Stimulated activated CD4-positive, alpha-beta T cell treated with anti-CD3 and anti-CD28 coated beads, Interleukin-15, amount 100 ng/mL, for 1 hour (primary cell): ENCODE results near the gene SLC7A10.

Experiments
- DNase-seq, 2 donors: peaks; one replicate each; pipeline ENCODE4 v3.0.0-alpha.2; 2020; ENCODE audit warnings: low read depth in 1 of 2, low spot score in 1 of 2

The SLC7A10 gene

DNA sequence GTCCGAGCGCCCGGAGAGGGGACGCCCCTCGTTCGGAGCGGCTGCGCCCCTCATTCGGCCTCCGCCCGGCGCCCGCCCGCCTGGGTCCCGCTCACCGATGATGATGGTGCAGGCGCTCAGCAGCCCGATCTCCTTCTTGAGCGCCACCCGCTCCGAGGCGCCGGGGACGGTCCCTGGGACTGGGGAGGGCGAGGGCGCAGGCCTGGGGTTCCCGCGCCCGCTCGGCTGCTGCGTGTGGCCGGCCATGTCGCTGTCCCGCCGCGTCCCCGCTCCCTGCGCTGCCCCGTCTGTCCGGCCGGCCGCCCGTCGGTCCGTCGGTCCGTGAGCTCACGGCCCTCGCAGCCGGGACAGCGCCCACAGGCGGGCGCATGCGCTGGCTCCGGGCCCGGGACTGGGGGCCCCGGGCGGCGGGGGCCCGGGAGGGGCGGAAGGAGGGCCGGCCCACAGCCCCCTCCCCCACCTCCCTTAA is at the start of gene SLC7A10:
SLC7A10 (minus strand) TSS at position 393 of the 469 bp plus-strand sequence; CDS start at position 246, 147 bp downstream.
- no peak for DNase-seq

- no peak for DNase-seq
These were observed 49.3 kb upstream of the SLC7A10 start for GRCh38 chr19:33274663-33275558.

GRCh38 chr19:33273881-33274662 is 48.4 kb upstream of the SLC7A10 start:
- peak in 1 of 2 donors; percentile 31 for DNase-seq

DNA sequence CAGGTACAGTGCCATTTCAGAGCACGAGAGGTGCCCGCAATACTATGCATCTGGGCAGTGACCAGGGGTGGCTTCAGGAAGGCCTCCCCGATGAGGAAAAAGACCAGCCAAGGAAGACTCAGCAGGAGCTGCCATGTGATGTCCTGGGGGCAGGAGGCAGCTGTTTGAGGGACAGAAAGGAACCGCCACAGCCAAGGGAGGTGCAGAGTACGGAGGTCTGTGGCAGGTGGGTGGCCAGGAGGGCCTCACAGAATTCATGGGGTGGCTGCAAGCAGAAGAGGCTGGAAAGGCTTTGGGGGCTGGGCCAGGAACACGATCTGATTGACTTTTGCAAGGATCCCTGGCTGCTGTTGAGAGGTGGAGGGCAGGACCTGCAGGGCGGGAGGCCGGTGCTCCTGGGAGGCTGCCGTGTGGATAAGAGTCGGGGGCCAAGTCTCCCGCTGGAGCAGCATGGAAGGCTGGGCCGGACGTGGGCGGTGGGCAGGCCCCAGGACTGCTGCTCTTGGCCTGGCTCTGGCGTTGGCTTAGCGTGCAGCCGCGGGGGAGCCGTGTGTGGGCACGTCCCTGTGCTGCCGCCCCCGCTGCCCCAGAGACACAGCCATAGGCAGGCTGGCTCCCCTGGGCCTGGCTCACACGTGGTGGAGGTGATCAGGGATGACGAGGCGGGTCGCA is 47.6 kb upstream of the SLC7A10 start:
- DNase-seq = no peak

DNA sequence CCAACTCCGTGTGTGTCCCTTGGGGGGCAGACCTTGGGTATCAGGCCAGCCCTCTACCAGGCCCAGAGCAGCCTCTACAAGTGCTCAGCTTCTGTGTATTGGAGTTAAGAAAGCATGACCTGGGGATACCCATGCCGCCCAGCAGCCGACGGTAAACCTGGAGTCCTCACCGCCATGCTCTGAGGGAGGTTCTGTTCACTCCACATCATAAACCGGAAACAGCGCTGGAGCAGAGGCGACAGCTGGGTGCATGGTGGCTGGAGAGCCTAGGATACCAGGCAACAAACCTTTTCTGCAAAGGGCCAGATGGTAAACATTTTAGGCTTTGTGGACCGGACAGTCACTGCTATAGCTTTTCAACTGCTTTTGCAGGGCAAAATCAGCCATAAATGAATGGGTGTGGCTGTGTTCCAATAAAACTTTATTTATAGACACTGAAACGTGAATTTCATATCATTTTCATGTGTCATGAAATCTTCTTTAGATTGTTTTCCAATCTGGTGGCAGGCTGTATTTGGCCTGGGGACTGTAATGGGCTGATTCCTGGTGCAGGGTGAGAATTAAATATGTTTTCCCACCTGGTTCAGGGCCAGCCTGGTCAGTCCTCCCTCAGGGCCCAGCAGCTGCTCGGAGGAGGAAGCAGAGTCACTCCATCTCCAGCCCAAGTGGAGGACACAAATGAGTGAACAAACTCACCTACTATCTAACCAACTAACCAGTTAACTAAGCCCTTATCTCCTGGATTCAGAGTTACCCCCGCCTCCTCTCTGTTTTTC is 45.8 kb upstream of the SLC7A10 start:
- DNase-seq = no peak

- DNase-seq = no peak
These were observed 45.1 kb upstream of the SLC7A10 start for GRCh38 chr19:33270769-33271168.

GRCh38 chr19:33269016-33269415 is 43.4 kb upstream of the SLC7A10 start:
- DNase-seq = no peak

DNA sequence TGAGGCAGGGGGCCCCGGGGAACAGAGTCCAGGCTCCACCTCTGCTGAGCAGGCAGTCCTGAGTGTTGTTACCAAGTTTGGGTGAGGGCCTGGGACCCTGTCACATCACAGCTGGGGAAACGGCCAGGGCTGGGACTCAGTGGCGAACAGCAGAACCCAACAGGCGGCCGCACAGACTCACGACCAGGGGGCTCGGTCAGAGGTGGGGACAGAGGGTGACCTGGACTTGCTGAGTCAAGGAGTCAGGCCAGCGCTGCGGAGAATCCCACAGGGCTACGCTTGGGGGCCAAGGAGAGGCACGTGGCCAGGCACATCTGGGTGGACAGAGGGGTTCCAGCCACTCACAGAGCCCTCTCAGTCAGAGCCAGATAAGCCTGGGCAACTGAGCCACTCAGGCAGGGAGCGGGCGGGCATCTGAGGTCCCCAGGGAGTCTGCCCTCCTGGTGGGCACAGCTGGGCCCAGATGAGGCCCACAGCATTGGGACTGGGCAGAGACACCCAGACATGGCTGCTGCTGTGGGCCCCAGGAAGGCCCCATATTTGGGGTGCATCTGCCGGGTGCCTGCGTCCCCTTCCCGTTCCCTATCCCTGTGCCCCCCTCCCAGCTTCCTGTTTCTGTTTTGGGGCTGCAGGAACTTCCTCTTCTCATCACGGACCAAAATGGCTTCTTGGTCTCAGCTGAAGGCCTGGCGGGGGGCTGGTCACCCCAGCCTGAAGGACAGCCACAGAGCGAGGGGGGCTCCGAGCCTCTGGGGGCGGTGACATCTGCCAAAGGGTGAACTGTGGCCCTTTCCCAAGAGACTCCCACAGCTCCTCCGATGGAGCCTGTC is 42.7 kb upstream of the SLC7A10 start:
- no peak for DNase-seq

DNA sequence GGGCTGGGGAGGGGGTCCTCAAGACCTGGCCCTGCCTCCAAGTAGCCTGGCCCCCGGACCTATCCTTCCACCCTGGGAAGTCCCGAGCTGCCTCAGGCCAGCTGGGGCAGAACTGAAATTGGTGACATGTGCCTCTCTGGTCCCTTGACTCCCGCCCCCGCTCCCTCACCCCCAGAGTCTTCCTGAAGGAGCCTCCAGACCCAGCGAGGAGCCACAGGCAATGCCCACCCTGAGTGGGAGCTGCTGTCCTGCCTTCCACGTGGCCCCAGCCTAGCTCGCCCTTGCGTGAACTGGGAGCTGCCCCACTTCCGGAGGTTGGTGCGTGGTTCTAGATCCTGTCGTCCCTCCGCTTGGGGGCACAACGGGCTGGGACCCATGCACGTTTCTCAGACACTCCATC is 42.1 kb upstream of the SLC7A10 start:
- DNase-seq = no peak

DNA sequence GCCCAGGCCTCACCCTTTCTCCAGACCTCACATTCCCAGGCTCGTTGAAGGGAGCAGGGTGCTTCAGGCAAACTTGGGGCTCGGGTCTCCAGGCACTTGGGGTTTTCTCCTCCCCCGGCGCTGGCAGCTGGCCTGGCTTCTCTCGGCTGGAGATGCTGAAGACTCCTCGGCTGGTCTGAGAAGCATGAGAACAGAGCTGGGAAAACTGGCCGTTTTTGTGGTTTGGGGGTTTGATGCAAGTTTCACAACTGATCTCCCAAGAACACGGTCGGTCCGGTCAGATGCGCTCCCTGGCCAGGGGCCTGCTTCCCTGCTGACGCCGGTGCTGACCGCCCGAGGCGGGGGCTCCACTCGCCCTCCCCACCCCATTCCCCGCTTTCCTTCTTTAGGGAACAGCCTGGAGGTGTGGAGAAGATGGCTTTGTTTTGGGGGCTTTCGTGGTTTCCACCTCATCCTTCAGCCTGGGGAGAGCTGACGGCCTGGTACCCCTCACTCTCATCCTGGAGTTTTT is 41.4 kb upstream of the SLC7A10 start:
- no peak for DNase-seq

DNA sequence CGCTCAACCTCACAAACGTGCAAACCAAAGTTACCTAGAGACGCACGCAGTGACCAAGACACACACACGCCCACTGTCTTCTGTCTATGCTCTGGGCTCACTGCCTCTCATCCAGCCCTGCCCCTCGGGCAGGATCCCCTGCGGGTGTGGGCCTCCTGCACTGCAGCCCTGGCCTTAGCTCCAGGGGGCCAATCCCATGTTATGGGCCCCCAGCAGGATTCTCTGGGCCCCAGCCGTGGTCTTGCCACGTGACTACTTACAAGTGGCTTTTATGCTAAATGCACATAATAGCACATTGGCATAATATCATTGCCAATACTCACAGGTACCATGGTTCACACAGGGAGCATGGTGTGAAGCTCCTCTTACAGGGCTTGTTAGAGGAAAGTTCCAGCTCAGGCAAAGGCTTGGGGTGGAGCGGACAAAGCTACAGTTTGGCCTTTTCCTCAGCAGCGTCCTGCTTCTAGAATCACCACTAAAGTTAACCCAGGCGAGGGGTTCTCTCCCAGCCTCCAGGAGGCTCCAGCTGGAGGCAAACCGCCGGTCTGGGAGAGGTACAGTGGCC is 39.3 kb upstream of the SLC7A10 start:
- no peak for DNase-seq

DNA sequence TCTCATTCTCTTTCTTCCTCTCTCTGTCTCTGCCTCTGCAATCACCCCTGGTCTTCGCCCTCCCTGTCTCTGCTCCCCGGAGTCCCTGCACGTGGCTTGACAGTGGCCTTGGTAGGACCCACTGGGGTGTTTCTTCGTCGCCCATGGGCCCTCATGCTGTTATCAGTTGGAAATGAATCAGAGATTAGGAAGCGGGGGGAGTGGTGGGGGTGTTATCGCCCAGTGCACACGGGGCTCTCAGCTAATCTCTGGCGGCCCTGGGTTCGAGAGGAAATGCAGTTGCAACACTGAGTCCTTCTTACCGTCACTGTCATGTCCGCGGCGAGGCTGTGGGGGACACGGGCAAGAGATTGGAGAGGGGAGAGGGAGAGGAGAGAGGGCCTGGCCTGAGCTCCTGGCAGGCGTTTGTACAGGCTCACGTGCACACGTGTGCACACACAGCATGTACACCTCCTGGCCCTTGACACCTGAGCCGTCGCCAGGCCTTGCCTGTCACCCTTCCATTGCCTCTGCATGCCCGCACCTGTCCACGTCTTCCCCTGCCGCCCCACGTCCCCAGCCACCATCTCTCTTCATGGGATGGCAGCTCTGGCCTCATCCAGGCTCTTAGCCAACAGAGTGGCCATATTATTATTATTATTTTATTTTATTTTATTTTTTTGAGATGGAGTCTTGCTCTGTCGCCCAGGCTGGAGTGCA is 37.8 kb upstream of the SLC7A10 start:
- no peak for DNase-seq

DNA sequence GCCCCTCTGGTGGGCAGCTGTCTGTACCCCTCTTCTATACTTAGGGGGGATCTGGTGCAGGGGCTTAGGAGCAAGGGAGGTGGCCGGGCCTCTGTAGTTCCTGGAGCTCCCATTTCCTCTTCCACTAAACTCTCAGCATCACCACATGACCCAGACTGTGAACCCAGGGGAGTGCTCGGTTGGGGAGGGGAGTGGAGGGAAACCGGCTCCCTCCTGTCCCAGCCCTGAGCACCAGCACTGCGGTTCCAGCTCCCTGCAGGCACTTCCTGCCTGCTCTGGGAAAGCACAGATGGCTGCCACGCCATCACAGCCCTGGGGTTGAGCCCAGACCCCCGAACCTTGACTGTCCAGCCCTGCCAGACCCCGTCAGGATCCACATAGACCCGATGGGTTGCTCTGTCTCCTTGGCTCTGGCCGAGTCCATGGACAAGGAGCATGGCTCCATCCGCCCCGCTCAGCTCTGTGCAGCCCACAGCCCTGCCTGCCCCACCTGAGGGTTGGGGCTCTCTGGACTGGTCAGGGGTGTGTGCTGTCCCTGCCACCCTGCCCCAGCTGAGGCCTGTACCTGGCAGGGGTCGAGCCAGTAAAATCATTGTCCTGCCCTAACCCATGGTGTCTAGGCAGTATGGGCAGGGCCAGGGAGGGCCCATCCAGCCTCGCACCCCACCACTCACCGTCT is 36.0 kb upstream of the SLC7A10 start:
- DNase-seq = no peak

- no peak for DNase-seq
These were observed 35.2 kb upstream of the SLC7A10 start for GRCh38 chr19:33260628-33261418.

DNA sequence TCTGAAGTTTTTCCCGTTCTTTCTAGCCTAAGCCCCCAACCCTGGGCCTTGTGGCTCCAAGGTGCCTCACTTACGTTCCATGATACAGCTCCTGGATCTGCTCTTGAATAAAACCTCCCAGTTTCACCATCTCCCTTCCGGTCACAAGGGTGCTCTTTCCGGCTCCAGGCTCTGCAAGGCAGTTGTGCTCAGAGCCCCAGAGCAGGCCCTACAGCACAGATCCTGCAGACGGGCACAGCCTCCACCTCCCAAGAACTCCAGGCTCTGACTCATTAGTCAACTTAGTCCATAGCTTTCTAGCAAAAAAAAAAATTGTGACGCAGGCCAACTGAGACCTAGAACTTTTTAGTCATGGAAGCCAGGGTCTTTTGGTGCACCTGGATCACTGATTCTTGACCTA is 33.9 kb upstream of the SLC7A10 start:
- DNase-seq = no peak

DNA sequence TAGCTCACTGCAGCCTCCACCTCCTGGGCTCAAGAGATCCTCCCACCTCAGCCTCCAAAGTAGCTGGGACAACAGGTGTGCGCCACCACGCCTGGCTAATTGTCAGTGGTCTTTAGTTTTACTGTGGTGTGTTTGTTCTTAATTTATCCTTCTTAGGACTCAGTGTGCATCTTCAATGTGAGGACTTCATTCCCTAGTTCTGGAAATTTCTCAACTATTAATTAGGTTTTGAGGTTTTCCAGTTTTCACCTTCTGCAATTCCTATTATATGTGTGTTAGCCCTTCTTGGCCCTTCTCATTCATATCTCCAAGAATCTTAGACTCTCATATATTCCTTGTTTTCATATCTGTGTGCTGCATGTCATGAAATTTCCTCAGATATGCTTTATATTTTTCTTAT is 32.2 kb upstream of the SLC7A10 start:
- DNase-seq = no peak

DNA sequence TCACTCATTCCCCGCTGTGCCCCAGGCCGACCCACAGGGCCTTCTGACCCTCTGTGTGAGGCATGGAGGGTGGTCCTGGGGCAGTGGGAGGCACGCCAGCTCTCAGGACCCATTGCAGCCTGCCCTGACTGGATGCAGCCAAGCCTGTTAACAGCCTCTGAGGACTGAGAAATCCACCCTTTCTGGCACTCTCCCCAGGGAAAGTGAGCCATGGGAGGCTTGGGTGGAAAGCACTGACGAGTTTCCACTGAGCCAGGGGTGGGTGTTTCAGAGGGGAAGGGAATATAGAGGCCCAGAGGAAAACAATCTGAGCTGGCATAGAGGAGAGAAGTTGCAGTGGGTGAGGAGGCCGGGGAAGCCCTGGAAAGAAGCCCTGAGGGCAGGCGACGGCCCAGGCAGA is 30.6 kb upstream of the SLC7A10 start:
- DNase-seq = no peak
